BLaER1 treated with 17β-estradiol and CSF1 and Interleukin-3, amounts not matched to agents 10 nM and 100 nM (cell line): ENCODE data around the gene LMLN.
"Not testable (repeated sequence)": the region's sequence is repeated elsewhere in the genome, so short reads cannot be mapped to it uniquely, and the experiment has no call there.

Experiments used
- H3K27ac ChIP-seq, 11 experiments: shearing (Covaris generic); formaldehyde crosslinking; 2 replicates each; pipeline ENCODE4 v1.8.1; 2022
- H3K27me3 ChIP-seq, 11 experiments: shearing (Covaris generic); formaldehyde crosslinking; 2 replicates each; pipeline ENCODE4 v1.8.1; 2022
- H3K36me3 ChIP-seq, 11 experiments: shearing (Covaris generic); formaldehyde crosslinking; 2 replicates each; pipeline ENCODE4 v1.8.1; 2022
- H3K4me1 ChIP-seq, 10 experiments: shearing (Covaris generic); formaldehyde crosslinking; 2 replicates each; pipeline ENCODE4 v1.8.1; 2022
- H3K4me2 ChIP-seq, 11 experiments: shearing (Covaris generic); formaldehyde crosslinking; 2 replicates each; pipeline ENCODE4 v1.8.1; 2022
- H3K4me3 ChIP-seq, 10 experiments: shearing (Covaris generic); formaldehyde crosslinking; 2 replicates each; pipeline ENCODE4 v1.8.1; 2022
- H3K9ac ChIP-seq, 11 experiments: shearing (Covaris generic); formaldehyde crosslinking; 2 replicates each; pipeline ENCODE4 v1.8.1; 2022
- H3K9me3 ChIP-seq, 11 experiments: shearing (Covaris generic); formaldehyde crosslinking; replicated peaks in 1 of 11; 2 replicates each; pipeline ENCODE4 v1.8.1; 2022
- H4K20me1 ChIP-seq, 11 experiments: shearing (Covaris generic); formaldehyde crosslinking; 2 replicates each; pipeline ENCODE4 v1.8.1; 2022
- Cebpa-rat ChIP-seq, 11 experiments: shearing (Covaris generic); IDR thresholded peaks; 2 replicates each; pipeline ENCODE4 v1.8.1; 2022

The LMLN gene

DNA sequence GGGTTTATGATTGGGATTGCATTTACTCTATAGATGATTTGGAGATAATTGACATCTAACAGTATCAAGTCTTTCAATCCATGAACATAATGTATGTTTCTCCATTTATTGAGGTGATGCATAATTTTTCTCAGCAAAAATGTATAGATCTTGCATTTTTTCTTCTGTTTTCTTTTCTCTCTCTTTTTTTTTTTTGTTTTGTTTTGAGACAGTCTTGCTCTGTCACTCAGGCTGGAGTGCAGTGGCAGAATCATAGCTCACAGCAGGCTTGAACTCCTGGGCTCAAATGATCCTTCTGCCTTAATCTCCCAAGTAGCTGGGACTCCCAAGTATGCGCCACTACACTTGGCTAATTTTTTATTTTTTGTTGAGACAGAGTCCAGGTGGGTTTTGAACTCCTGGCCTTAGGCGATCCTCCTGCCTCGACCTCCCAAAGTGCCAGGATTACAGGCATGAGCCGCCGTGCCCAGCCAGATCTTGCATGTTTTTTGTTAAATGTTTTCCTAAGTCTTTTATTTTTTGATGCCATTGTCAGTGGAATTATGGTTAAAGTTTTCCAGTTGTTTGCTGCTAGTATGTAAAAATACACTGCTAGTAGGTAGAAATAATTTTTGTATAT lies 3.1 kb downstream of the LMLN start:
- H3K4me1 ChIP-seq: peaks cover 22 to 32% (median 29%) of the 10 kb centered on the region in 10 experiments
- H4K20me1 ChIP-seq: no peaks in the 10 kb centered on the region
- H3K9me3 ChIP-seq: peaks cover 27 to 34% (median 29%) of the 10 kb centered on the region in 11 experiments
- H3K27me3 ChIP-seq: no peaks in the 10 kb centered on the region
- peaks cover 0 to 11% (median 0%) of the 10 kb centered on the region in 11 experiments; a peak in 3 of 22 replicates for H3K36me3 ChIP-seq
- no peak overlapping the region for H3K9ac ChIP-seq
- no peak overlapping the region for H3K4me2 ChIP-seq
- no peak for TF ChIP-seq Cebpa-rat (IDR thresholded peaks at IDR 0.05)
- no peak overlapping the region for H3K27ac ChIP-seq
- H3K4me3 ChIP-seq: no peak overlapping the region

GRCh38 chr3:197967337-197967989 lies 7.4 kb downstream of the LMLN start:
- not testable (repeated sequence) for H3K27ac ChIP-seq, H4K20me1 ChIP-seq, H3K4me2 ChIP-seq, H3K27me3 ChIP-seq, H3K9ac ChIP-seq, H3K4me1 ChIP-seq
- Histone ChIP-seq H3K9me3 (peaks cover 48 to 65% (median 54%) of the 10 kb centered on the region in 11 experiments), H3K4me3 (0 out of 20 replicates have a peak overlapping the region, but pooled peaks of 1 of the 10 experiments have one; percentile 0), H3K36me3 (peaks cover 0 to 11% (median 0%) of the 10 kb centered on the region in 11 experiments; a peak in 3 of 22 replicates)

DNA sequence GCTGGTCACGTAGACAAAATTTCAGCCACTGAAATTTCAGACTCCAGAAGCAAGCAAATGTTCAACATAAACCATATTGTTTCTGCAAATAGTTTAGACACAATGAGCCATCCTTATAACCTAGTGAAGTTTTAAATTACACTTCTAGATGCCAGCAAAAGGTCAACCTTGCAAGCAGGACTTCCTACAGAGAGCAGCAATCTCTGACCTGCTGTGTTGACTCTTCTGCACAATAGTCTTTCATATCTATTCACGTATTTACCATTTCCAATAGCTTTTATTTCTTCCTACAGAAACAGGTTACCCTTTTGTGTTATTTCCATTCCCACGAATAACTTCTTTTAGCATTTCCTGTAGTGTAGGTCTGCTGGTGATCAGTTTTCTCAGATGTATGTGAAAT lies 10.6 kb downstream of the LMLN start:
- Histone ChIP-seq H3K4me2 (no peak overlapping the region), H3K27me3 (no peaks in the 10 kb centered on the region), H4K20me1 (no peaks in the 10 kb centered on the region), H3K27ac (no peak overlapping the region), H3K4me1 (no peaks in the 10 kb centered on the region), H3K4me3 (no peak overlapping the region), H3K9ac (no peak overlapping the region), H3K9me3 (peaks cover 46 to 68% (median 59%) of the 10 kb centered on the region in 11 experiments), H3K36me3 (peaks cover 0 to 11% (median 0%) of the 10 kb centered on the region in 11 experiments; a peak in 3 of 22 replicates)
- no peak for TF ChIP-seq Cebpa-rat (IDR thresholded peaks at IDR 0.05)

DNA sequence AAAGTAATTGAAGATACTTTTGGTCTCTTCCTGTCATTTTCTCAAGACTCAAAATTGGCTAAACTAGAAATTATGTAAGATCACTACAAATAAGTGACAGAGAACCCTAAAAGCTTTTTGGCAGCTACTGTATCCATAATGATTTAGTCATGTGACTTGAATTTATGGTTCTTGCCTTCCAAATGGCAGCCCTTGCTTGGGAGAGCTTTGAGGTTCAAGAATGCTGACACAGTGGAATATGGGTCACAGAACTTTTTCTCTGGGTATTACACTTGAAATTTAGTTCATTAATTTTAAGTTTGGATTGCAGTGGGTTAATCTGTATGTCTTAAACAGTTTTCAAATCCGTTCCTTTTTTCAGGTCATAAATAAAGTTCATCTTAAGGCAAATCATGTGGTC lies 14.0 kb downstream of the LMLN start:
- Histone ChIP-seq H3K4me1 (no peaks in the 10 kb centered on the region), H3K9ac (no peak overlapping the region), H3K27ac (no peak overlapping the region), H3K27me3 (no peaks in the 10 kb centered on the region), H3K4me3 (no peak overlapping the region), H3K4me2 (no peak overlapping the region), H3K36me3 (peaks cover 0 to 11% (median 0%) of the 10 kb centered on the region in 11 experiments; a peak in 2 of 22 replicates), H3K9me3 (peaks cover 12 to 34% (median 25%) of the 10 kb centered on the region in 11 experiments; a peak in 20 of 22 replicates), H4K20me1 (no peaks in the 10 kb centered on the region)
- TF ChIP-seq Cebpa-rat (IDR thresholded peaks at IDR 0.05): no peak

- Histone ChIP-seq H3K9me3 (peaks cover 12 to 31% (median 22%) of the 10 kb centered on the region in 11 experiments; a peak in 20 of 22 replicates), H3K36me3 (peaks cover 0 to 14% (median 0%) of the 10 kb centered on the region in 11 experiments; a peak in 3 of 22 replicates), H3K4me1 (no peaks in the 10 kb centered on the region), H3K27ac (no peak overlapping the region), H3K4me2 (no peak overlapping the region), H4K20me1 (no peaks in the 10 kb centered on the region), H3K9ac (no peak overlapping the region), H3K4me3 (no peak overlapping the region), H3K27me3 (no peaks in the 10 kb centered on the region)
- TF ChIP-seq Cebpa-rat (IDR thresholded peaks at IDR 0.05): no peak
These were observed 15.3 kb downstream of the LMLN start for GRCh38 chr3:197975311-197975710.

DNA sequence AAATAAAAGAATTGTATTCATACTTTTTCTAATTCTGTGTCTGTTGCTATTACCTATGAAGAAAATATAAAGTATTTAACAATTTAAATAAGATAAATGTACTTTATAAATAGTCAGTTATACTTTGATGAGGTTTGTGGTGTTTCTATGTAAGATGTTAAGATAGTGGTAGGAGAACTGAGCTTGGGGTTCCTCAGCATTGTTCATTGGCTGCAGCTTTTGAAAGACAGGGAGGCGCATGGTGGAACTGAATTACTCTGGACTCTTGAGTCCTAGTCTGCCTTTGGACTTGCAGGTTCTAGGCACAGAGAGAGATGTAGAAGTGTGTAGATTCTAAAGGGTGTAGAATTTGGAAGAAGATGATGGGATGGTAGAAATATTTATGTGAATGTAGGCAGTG lies 23.1 kb downstream of the LMLN start:
- Histone ChIP-seq H3K4me1 (peaks cover 0 to 20% (median 0%) of the 10 kb centered on the region in 10 experiments; a peak in 7 of 20 replicates), H4K20me1 (no peaks in the 10 kb centered on the region), H3K27ac (no peak overlapping the region), H3K9ac (no peak overlapping the region), H3K36me3 (peaks cover 0 to 11% (median 0%) of the 10 kb centered on the region in 11 experiments; a peak in 2 of 22 replicates), H3K4me3 (no peak overlapping the region), H3K9me3 (0 out of 22 replicates have a peak, but pooled peaks cover 0 to 12% (median 0%) of the 10 kb centered on the region in 11 experiments), H3K4me2 (no peak overlapping the region), H3K27me3 (no peaks in the 10 kb centered on the region)
- TF ChIP-seq Cebpa-rat (IDR thresholded peaks at IDR 0.05): no peak

DNA sequence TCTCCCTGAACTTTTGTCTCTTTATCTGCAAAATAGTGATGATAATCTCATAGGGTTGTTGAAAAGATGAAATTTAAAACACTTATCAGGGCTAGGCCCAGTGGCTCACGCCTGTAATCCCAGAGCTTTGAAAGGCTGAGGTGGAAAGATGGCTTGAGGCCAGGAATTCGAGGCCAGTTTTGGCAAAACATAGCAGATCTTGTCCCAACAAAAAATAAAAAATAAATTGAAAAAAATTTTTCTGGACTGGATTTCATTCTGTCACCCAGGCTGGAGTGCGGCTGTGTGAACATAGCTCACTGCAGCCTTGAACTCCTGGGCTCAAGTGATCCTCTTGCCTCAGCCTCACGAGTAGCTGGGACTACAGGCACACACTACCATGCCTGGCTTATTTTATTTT lies 29.6 kb downstream of the LMLN start:
- Histone ChIP-seq H3K27me3 (no peaks in the 10 kb centered on the region), H3K4me2 (no peak overlapping the region), H3K9ac (no peak overlapping the region), H3K36me3 (peaks cover 0 to 11% (median 4%) of the 10 kb centered on the region in 11 experiments; a peak in 8 of 22 replicates), H3K4me1 (peaks cover 0 to 6% (median 0%) of the 10 kb centered on the region in 10 experiments; a peak in 7 of 20 replicates), H3K9me3 (no peaks in the 10 kb centered on the region), H4K20me1 (no peaks in the 10 kb centered on the region), H3K27ac (no peak overlapping the region), H3K4me3 (no peak overlapping the region)
- no peak for TF ChIP-seq Cebpa-rat (IDR thresholded peaks at IDR 0.05)

DNA sequence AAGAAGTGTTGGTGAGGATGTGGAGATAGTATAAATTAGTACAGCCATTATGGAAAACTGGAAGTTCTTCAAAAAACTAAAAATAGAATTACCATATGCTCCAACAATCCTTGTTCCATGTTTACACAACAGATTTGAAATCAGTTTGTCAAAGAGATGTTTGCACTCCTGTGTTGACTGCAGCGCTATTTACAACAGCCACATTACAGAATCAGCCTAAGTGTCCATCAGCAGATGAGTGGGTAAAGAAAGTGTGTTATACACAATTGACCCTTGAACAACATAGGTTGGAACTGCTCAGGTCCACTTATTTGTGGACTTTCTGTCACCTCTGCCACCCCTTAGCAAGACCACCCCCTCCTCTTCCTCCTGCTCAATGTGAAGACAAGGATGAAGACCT lies 34.7 kb downstream of the LMLN start:
- Histone ChIP-seq H3K9ac (no peak overlapping the region), H3K4me3 (no peak overlapping the region), H3K27me3 (no peaks in the 10 kb centered on the region), H3K9me3 (no peaks in the 10 kb centered on the region), H3K36me3 (peaks cover 0 to 11% (median 4%) of the 10 kb centered on the region in 11 experiments; a peak in 8 of 22 replicates), H3K4me1 (peaks cover 0 to 7% (median 0%) of the 10 kb centered on the region in 10 experiments; a peak in 3 of 20 replicates), H4K20me1 (no peaks in the 10 kb centered on the region), H3K4me2 (no peak overlapping the region), H3K27ac (no peak overlapping the region)
- TF ChIP-seq Cebpa-rat (IDR thresholded peaks at IDR 0.05): no peak

GRCh38 chr3:197996855-197997254 lies 36.8 kb downstream of the LMLN start:
- Histone ChIP-seq H3K4me2 (no peak overlapping the region), H3K4me1 (peaks cover 0 to 7% (median 0%) of the 10 kb centered on the region in 10 experiments; a peak in 3 of 20 replicates), H4K20me1 (no peaks in the 10 kb centered on the region), H3K4me3 (no peak overlapping the region), H3K9ac (no peak overlapping the region), H3K27ac (no peak overlapping the region), H3K36me3 (0 out of 22 replicates have a peak, but pooled peaks cover 0 to 2% (median 0%) of the 10 kb centered on the region in 11 experiments), H3K27me3 (no peaks in the 10 kb centered on the region), H3K9me3 (no peaks in the 10 kb centered on the region)
- no peak for TF ChIP-seq Cebpa-rat (IDR thresholded peaks at IDR 0.05)
